Kidney (tissue), 14 donors: ENCODE data around the gene MRLN. TPM values are rescaled to one million over a fixed set of nuclear protein-coding genes. Genes with fewer than 3 reads are reported as not detected.

Experiments used
- DNase-seq, 5 donors: peaks; one replicate each; pipeline ENCODE4 v3.0.0-alpha.2; 2013 to 2020
- FAIRE-seq: peaks from 2 replicates; lab custom pipeline; 2012; peaks lifted over from hg19 to GRCh38; lab: Jason Lieb, UNC
- H3K27ac ChIP-seq, 2 donors: one replicate each; pipeline ENCODE4 v1.7.0; 2013; ENCODE audit warnings: low read depth in 2 of 2, low read length in 2 of 2, inconsistent platforms in 1 of 2
- H3K27me3 ChIP-seq: one replicate; pipeline ENCODE4 v1.7.1; 2013; ENCODE audit warnings: low read length, inconsistent platforms; ENCODE audit not compliant: control insufficient read depth, insufficient read depth
- H3K36me3 ChIP-seq, 3 donors: one replicate each; pipeline versions ENCODE4 v1.7.0 to v1.7.1; 2013; ENCODE audit warnings: low read length in 3 of 3, control low read depth in 1 of 3, inconsistent platforms in 1 of 3; ENCODE audit not compliant: insufficient read depth in 3 of 3, control insufficient read depth in 2 of 3
- H3K4me1 ChIP-seq, 3 donors: one replicate each; pipeline versions ENCODE4 v1.7.0 to v1.7.1; 2013; ENCODE audit warnings: low read length in 3 of 3, inconsistent platforms in 1 of 3, low read depth in 1 of 3; ENCODE audit not compliant: control insufficient read depth in 2 of 3, insufficient read depth in 2 of 3
- H3K4me3 ChIP-seq, 3 donors: one replicate each; pipeline versions ENCODE4 v1.7.0 to v1.8.1; 2013; ENCODE audit warnings: low read length in 3 of 3, control low read depth in 1 of 3, inconsistent platforms in 1 of 3
- H3K9ac ChIP-seq, 3 donors: one replicate each; pipeline versions ENCODE4 v1.7.0 to v1.7.1; 2013; ENCODE audit warnings: low read length in 3 of 3, control low read depth in 1 of 3, inconsistent platforms in 1 of 3
- H3K9me3 ChIP-seq, 3 donors: one replicate each; pipeline versions ENCODE4 v1.7.0 to v1.7.1; 2013; ENCODE audit warnings: low read length in 3 of 3, control low read depth in 1 of 3, inconsistent platforms in 1 of 3; ENCODE audit not compliant: control insufficient read depth in 2 of 3, insufficient read depth in 1 of 3
- CTCF ChIP-seq: IDR thresholded peaks from 3 replicates; pipeline ENCODE4 v1.5.1; 2012; ENCODE audit warnings: mild to moderate bottlenecking, moderate library complexity, borderline replicate concordance; ENCODE audit not compliant: insufficient read depth; ENCODE audit errors: extremely low read depth
- intact Hi-C: fragments of 100-400 bp; cut with DNase I; formaldehyde crosslinking; loops from one replicate; pipeline ENCODE4 v1.11.1; 2022
- polyA plus RNA-seq: library from polyadenylated mRNA; stranded (reverse); fragments of 350-450 nt; fragmentation: Illumina TruSeq; extraction: RNeasy Lipid Tissue Mini Kit (QIAGEN cat#74804); gene quantifications from one replicate; pipeline ENCODE4 v1.2.3, GENCODE V29; 2014; ENCODE audit warnings: low read depth, low replicate concordance; ENCODE audit not compliant: insufficient read depth
- total RNA-seq: library from RNA; stranded (reverse); fragmentation: NEBNext Ultra II Directional; extraction: Animal tissue kit (Norgen Biotek cat#: 25700); gene quantifications from one replicate; pipeline ENCODE4 v1.2.1, GENCODE V29; 2021
- donor health status: control.
- donor health status: control.
- donor health status: control.
- donor health status: control.
- donor health status: control.
- donor health status: DM: yes; HTN: yes; CAD: no.
- donor health status: Normal renal cell carcinoma (clear cell type).

The MRLN gene
- total and polyA plus RNA-seq, 2 donors from 2014 or later = 24.3 TPM; not detected in 1

- no peaks in the 10 kb centered on the region for H3K27me3 ChIP-seq
- H3K9me3 ChIP-seq = no peaks in the 10 kb centered on the region
- no peaks in the 10 kb centered on the region for H3K36me3 ChIP-seq
- H3K4me3 ChIP-seq = no peak overlapping the region
- TF ChIP-seq CTCF = no peak
- DNase-seq (no peak), FAIRE-seq (no peak)
- no peaks in the 10 kb centered on the region for H3K4me1 ChIP-seq
- H3K27ac ChIP-seq = no peak overlapping the region
- H3K9ac ChIP-seq = no peak overlapping the region
- intact Hi-C loops = no loop called here
Measured at GRCh38 chr10:59773088-59773487, 19.8 kb upstream of the MRLN start.

- DNase-seq (no peak), FAIRE-seq (no peak)
- Histone ChIP-seq H3K4me3 (no peak overlapping the region), H3K9me3 (no peaks in the 10 kb centered on the region), H3K4me1 (no peaks in the 10 kb centered on the region), H3K9ac (no peak overlapping the region), H3K27me3 (no peaks in the 10 kb centered on the region), H3K36me3 (no peaks in the 10 kb centered on the region), H3K27ac (no peak overlapping the region)
- intact Hi-C loops = no loop called here
- no peak for TF ChIP-seq CTCF
Measured at GRCh38 chr10:59771162-59771807, 18.0 kb upstream of the MRLN start.

- intact Hi-C loops = no loop called here
- no peak for FAIRE-seq
- no peaks in the 10 kb centered on the region for H3K36me3 ChIP-seq
Measured at GRCh38 chr10:59770689-59771088, 17.4 kb upstream of the MRLN start.

More at GRCh38 chr10:59770689-59771088, 17.4 kb upstream of the MRLN start:
- Histone ChIP-seq H3K4me1 (no peaks in the 10 kb centered on the region), H3K9me3 (no peaks in the 10 kb centered on the region), H3K9ac (no peak overlapping the region), H3K27ac (no peak overlapping the region), H3K27me3 (no peaks in the 10 kb centered on the region), H3K4me3 (no peak overlapping the region)
- TF ChIP-seq CTCF = no peak
- no peak for DNase-seq
